ENCODE measurements around the gene ZBTB9. TPM values are rescaled to one million over a fixed set of nuclear protein-coding genes. Genes with fewer than 3 reads are reported as not detected.

ZBTB9 gene
- 9.0 TPM for polyA plus RNA-seq

GRCh38 chr6:33454009-33454946 is at the start of gene ZBTB9:
Gene ZBTB9, plus strand, starts transcription at chr6:33454576. Its CDS starts 525 bp downstream, at chr6:33455101.
- Mint-ChIP-seq H3K27ac (peak within 1 kb of the TSS; percentile 79 to 98 (median 95)), H3K4me3 (peak within 1 kb of the TSS; percentile 96 to 99 (median 99)), H3K27me3 (no peaks in the 10 kb centered on the region), H3K9me3 (no peaks in the 10 kb centered on the region), H3K36me3 (peaks cover 2% of the 10 kb centered on the region), H3K4me1 (peaks cover 15 to 26% (median 20%) of the 10 kb centered on the region in 3 donors)

- Mint-ChIP-seq H3K4me1 (peaks cover 3 to 8% (median 6%) of the 10 kb centered on the region in 3 donors), H3K4me3 (no peak overlapping the region), H3K36me3 (no peaks in the 10 kb centered on the region)
Measured at GRCh38 chr6:33404884-33405283, 49.5 kb upstream of the ZBTB9 start.

GRCh38 chr6:33405386-33405940 is 48.9 kb upstream of the ZBTB9 start:
- Mint-ChIP-seq H3K4me1 (peaks cover 5 to 8% (median 7%) of the 10 kb centered on the region in 3 donors), H3K27ac (peak overlapping the region in 1 of 3 donors; percentile 10), H3K4me3 (peak overlapping the region in 1 of 4 donors; percentile 34), H3K27me3 (no peaks in the 10 kb centered on the region), H3K9me3 (no peaks in the 10 kb centered on the region), H3K36me3 (no peaks in the 10 kb centered on the region)

More at GRCh38 chr6:33404884-33405283, 49.5 kb upstream of the ZBTB9 start:
- Mint-ChIP-seq H3K9me3 (no peaks in the 10 kb centered on the region), H3K27ac (peak overlapping the region in 2 of 3 donors; percentile 10 to 45), H3K27me3 (no peaks in the 10 kb centered on the region)

DNA sequence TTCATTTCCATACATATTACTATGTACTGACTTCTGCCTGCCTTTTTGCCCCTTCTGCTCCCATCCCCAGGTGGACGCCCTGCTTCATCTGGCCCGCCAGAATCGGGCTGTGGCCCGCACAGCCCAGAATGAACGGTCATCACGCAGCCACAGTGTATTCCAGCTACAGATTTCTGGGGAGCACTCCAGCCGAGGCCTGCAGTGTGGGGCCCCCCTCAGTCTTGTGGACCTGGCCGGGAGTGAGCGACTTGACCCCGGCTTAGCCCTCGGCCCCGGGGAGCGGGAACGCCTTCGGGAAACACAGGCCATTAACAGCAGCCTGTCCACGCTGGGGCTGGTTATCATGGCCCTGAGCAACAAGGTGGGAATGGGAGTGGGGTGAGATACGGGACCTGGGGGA is 48.2 kb upstream of the ZBTB9 start:
- no peaks in the 10 kb centered on the region for H3K9me3 Mint-ChIP-seq
- peak overlapping the region in 1 of 3 donors; percentile 10 for H3K27ac Mint-ChIP-seq
- no peaks in the 10 kb centered on the region for H3K27me3 Mint-ChIP-seq
- peaks cover 5 to 8% (median 7%) of the 10 kb centered on the region in 3 donors for H3K4me1 Mint-ChIP-seq
- peak overlapping the region in 1 of 4 donors; percentile 41 for H3K4me3 Mint-ChIP-seq
- H3K36me3 Mint-ChIP-seq, result no peaks in the 10 kb centered on the region

DNA sequence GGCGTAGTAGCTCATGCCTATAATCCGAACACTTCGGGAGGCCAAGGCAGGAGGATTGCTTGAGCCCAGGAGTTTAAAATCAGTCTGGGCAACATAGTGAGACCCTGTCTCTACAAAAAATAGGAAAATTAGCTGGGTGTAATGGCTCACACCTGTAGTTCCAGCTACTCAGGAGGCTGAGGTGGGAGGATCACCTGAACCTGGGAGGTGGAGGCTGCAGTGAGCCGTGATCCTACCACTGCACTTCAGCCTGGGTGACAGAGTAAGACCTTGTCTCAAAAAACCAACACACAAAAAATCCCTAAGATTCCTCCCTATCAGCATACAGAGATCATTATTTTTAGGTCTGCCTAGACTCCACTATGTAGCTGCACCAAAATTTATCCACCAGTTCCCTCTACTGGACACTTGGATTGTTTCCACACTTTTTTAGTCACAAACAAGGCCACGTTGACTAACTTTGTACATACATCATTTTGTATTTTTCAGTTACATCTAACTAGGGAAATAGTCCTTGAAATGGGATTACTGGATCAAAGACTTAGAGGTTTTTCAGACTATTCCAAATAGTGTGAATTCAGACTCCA is 47.2 kb upstream of the ZBTB9 start:
- H3K27ac Mint-ChIP-seq, result peak overlapping the region in 1 of 3 donors; percentile 94
- H3K36me3 Mint-ChIP-seq, result no peaks in the 10 kb centered on the region
- peaks cover 7 to 12% (median 9%) of the 10 kb centered on the region in 3 donors for H3K4me1 Mint-ChIP-seq
- peak overlapping the region in 1 of 4 donors; percentile 52 for H3K4me3 Mint-ChIP-seq
- H3K27me3 Mint-ChIP-seq, result no peaks in the 10 kb centered on the region
- H3K9me3 Mint-ChIP-seq, result no peaks in the 10 kb centered on the region

- peak overlapping the region; percentile 87 to 96 (median 90) for H3K4me3 Mint-ChIP-seq
- no peaks in the 10 kb centered on the region for H3K9me3 Mint-ChIP-seq
- H3K4me1 Mint-ChIP-seq, result peaks cover 20 to 35% (median 28%) of the 10 kb centered on the region in 3 donors
- no peaks in the 10 kb centered on the region for H3K27me3 Mint-ChIP-seq
- no peaks in the 10 kb centered on the region for H3K36me3 Mint-ChIP-seq
- peak overlapping the region; percentile 85 to 94 (median 92) for H3K27ac Mint-ChIP-seq
Measured at GRCh38 chr6:33410050-33410710, 44.2 kb upstream of the ZBTB9 start.

DNA sequence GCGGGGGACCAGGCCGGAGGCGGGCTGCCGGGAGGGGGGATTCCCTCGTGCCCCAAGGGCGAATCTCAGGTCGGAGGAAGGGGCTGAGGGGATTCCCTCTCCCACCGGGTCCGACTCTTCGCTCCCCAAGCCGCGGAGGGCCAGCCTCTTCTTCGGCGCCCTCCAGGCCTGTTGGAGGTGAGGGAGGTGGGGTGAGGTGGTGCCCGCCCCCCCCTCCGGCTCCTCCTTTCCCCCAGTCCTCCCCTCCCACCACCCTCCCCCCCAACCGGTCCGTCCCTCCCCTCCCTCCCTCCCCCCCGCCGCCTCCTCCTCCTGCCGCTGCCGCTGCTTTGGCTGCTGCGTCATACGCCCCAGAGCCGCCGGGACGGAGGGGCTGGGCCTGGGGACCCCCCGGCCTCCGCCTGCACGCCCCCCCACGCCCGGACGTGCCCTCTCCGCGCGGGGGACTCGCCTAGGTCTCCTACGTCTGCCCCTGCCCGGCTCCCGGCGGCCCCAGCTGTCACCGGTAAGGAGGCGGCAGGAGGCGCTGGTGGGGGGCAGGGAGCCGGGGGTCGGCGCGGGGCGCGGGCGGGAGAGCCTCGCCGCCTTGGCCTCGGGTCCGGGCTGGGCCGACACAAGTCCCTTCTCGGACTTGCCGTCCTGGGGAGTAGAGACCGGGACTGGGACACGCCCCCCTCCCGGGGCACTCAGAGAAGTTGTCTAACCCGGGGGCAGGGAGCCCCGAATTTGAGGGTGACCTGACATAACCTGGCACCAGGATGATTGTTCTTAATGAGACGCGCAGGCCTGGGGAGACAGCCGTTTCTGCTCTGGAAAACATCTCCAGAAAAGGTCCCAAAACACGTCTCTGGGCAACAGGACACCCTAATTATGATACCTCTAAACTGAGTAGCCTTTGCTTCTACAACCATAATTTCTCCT is 43.4 kb upstream of the ZBTB9 start, which contains the start of gene PHF1:
TSS of gene PHF1 (plus strand) at position 304 of the 921 bp plus-strand sequence. CDS start 1,250 bp downstream, outside the sequence.
- Mint-ChIP-seq H3K4me3 (peak within 1 kb of the TSS; percentile 87 to 96 (median 91)), H3K27ac (peak within 1 kb of the TSS; percentile 92 to 99 (median 94)), H3K27me3 (no peaks in the 10 kb centered on the region), H3K4me1 (peaks cover 20 to 38% (median 29%) of the 10 kb centered on the region in 3 donors), H3K36me3 (no peaks in the 10 kb centered on the region), H3K9me3 (no peaks in the 10 kb centered on the region)

GRCh38 chr6:33411632-33412005 is 42.8 kb upstream of the ZBTB9 start:
- Mint-ChIP-seq H3K4me1 (peaks cover 25 to 43% (median 33%) of the 10 kb centered on the region in 3 donors), H3K9me3 (no peaks in the 10 kb centered on the region), H3K27ac (peak overlapping the region; percentile 85 to 99 (median 94)), H3K4me3 (peak overlapping the region; percentile 86 to 94 (median 91)), H3K27me3 (no peaks in the 10 kb centered on the region), H3K36me3 (no peaks in the 10 kb centered on the region)

DNA sequence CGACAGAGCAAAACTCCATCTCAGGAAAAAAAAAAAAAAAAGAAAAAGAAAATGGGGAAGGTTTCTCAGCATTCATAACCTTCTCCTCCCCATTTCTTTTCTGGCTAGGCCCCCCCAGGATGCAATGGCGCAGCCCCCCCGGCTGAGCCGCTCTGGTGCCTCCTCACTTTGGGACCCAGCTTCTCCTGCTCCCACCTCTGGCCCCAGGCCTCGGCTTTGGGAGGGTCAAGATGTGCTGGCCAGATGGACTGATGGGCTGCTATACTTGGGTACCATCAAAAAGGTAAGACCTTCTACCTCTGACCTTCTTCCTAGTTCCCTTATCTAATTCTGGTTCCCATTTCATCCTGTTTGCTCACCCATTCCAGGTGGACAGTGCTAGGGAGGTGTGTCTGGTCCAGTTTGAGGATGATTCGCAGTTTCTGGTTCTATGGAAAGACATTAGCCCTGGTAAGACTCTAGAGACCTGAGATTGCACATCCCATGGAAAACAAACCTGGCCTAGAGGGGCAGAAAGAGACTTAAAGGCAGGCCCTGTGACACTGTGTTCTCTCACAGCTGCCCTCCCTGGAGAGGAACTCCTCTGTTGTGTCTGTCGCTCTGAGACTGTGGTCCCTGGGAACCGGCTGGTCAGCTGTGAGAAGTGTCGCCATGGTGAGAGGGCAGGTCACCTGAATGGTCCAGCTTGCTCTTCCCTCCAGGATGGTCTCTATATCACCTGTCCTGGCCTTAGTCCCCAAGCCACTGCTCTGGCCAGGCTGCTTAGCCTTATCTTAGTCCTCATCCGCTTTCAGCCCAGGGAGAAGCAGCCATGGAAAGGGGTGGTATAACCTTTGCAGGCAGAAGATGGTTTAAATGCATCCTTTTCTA is 42.0 kb upstream of the ZBTB9 start:
- Mint-ChIP-seq H3K27ac (peak overlapping the region; percentile 85 to 99 (median 96)), H3K27me3 (no peaks in the 10 kb centered on the region), H3K4me3 (peak overlapping the region; percentile 86 to 94 (median 91)), H3K36me3 (no peaks in the 10 kb centered on the region), H3K9me3 (no peaks in the 10 kb centered on the region), H3K4me1 (peaks cover 27 to 49% (median 39%) of the 10 kb centered on the region in 3 donors)

DNA sequence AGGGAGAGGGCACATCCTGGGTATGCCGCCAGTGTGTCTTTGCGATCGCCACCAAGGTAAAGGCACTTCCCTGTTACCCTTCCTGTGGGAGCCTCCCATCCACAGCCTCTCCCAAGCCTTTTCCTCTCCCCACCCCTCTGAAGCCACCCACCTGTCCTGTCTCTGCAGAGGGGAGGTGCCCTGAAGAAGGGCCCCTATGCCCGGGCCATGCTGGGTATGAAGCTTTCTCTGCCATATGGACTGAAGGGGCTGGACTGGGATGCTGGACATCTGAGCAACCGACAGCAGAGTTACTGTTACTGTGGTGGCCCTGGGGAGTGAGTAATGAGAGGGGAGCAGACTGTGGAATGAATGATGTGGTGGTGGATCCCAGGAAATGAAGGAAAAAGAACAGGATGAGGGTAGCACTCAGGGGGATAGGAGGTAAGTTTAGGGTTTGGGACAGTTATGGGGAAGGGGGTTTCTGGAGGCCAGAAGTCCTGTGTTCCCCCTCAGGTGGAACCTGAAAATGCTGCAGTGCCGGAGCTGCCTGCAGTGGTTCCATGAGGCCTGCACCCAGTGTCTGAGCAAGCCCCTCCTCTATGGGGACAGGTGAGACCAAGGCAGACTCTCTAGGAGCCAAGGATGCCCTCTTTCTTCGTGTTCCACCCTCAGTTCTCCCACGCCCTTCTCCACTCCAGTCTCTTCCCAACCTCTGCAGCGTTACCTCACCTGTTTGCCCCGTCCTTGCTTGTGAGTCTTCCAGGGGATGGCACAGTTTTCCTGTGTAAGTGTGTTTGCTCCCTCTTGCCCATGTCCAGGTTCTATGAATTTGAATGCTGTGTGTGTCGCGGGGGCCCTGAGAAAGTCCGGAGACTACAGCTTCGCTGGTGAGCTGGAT is 40.9 kb upstream of the ZBTB9 start:
- Mint-ChIP-seq H3K27me3 (peaks cover 2% of the 10 kb centered on the region), H3K9me3 (no peaks in the 10 kb centered on the region), H3K4me3 (peak overlapping the region in 3 of 4 donors; percentile 70 to 88 (median 71)), H3K36me3 (peaks cover under 1% of the 10 kb centered on the region), H3K27ac (peak overlapping the region; percentile 16 to 99 (median 96)), H3K4me1 (peaks cover 34 to 54% (median 46%) of the 10 kb centered on the region in 3 donors)

DNA sequence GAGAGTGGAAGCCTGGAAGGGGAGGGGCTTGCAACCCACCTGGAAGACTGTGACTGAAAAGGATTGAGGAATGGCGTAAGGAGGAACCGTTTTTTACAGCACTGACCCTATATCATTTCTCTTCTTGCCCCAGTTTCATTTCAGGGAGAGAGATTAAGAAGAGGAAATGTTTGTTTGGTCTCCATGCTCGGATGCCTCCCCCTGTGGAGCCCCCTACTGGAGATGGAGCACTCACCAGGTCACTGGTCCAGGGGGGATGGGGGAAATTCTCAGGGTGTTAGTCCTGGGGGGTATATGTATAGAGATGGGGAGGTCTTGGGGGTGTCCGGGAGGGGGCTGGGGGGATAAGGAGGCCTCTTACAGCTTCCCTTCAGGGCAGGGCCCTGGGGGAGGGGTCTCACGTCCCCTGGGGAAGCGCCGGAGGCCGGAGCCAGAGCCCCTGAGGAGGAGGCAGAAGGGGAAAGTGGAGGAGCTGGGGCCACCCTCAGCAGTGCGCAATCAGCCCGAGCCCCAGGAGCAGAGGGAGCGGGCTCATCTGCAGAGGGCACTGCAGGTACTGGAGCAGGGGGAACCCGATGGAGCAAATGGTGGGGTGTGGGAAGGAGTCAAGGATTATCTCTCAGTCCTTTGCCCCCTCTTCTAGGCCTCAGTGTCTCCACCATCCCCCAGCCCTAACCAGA is 39.6 kb upstream of the ZBTB9 start:
- peaks cover 2% of the 10 kb centered on the region for H3K36me3 Mint-ChIP-seq
- H3K9me3 Mint-ChIP-seq, result no peaks in the 10 kb centered on the region
- peak overlapping the region; percentile 91 to 99 (median 96) for H3K27ac Mint-ChIP-seq
- peaks cover 2% of the 10 kb centered on the region for H3K27me3 Mint-ChIP-seq
- H3K4me1 Mint-ChIP-seq, result peaks cover 35 to 58% (median 53%) of the 10 kb centered on the region in 3 donors
- H3K4me3 Mint-ChIP-seq, result peak overlapping the region; percentile 41 to 88 (median 78)
